Endothelial cell of umbilical vein (primary cell): ENCODE results near the gene KDR. TPM values are rescaled to one million over a fixed set of nuclear protein-coding genes. Genes with fewer than 3 reads are reported as not detected.

Experiments
- BruUV-seq: library from RNA; stranded (reverse); fragments of 400-500 nt; replicated peaks from 2 replicates; lab custom pipeline; 2021; lab: Mats Ljungman, UMichigan
- CTCF ChIA-PET: fragments of 300-600, 350-600 bp; sonication (Branson Sonifier 250); formaldehyde crosslinking; loops from one replicate; lab custom pipeline; 2021; ENCODE audit warnings: antibody characterized with exemption, inconsistent platforms; lab: Charles Lee
- POLR2A ChIA-PET: fragments of 300-600, 350-600 bp; sonication (Branson Sonifier 250); formaldehyde crosslinking; loops from one replicate; lab custom pipeline; 2021; ENCODE audit warnings: antibody characterized with exemption, inconsistent platforms; lab: Charles Lee
- DNase-seq: peaks from one replicate; pipeline ENCODE4 v3.0.0-alpha.2; 2011; ENCODE audit warnings: low read depth, low spot score
- FAIRE-seq: peaks from 2 replicates; lab custom pipeline; 2011; peaks lifted over from hg19 to GRCh38; lab: Jason Lieb, UNC
- H2AFZ ChIP-seq: 2 replicates; pipeline ENCODE4 v1.6.0; 2012; ENCODE audit warnings: low read depth, low read length, control low read depth, inconsistent platforms
- H3K27ac ChIP-seq: 2 replicates; pipeline ENCODE4 v1.5.1; 2011; ENCODE audit warnings: low read depth, mild to moderate bottlenecking, control low read depth, low read length, moderate library complexity; ENCODE audit not compliant: insufficient read depth
- H3K27me3 ChIP-seq, 2 experiments: 2 replicates each; pipeline versions ENCODE4 v1.6.0 to v1.6.1; 2011; ENCODE audit warnings: low read length in 2 of 2, mixed read lengths in 1 of 2; ENCODE audit not compliant: control insufficient read depth in 2 of 2, insufficient read depth in 2 of 2
- H3K36me3 ChIP-seq, 2 experiments: 2 replicates in 1 of 2; 3 replicates in 1 of 2; pipeline ENCODE4 v1.5.1; 2011; ENCODE audit warnings: low read length in 2 of 2, mild to moderate bottlenecking in 1 of 2, moderate library complexity in 1 of 2; ENCODE audit not compliant: control insufficient read depth in 2 of 2, insufficient read depth in 2 of 2; ENCODE audit errors: extremely low read depth in 1 of 2
- H3K4me1 ChIP-seq: 3 replicates; pipeline ENCODE4 v1.5.1; 2011; ENCODE audit warnings: mild to moderate bottlenecking, low read length; ENCODE audit not compliant: control insufficient read depth, insufficient read depth; ENCODE audit errors: extremely low read depth
- H3K4me2 ChIP-seq: 2 replicates; pipeline ENCODE4 v1.6.1; 2011; ENCODE audit warnings: low read length, control low read depth, mixed read lengths; ENCODE audit not compliant: insufficient read depth
- H3K4me3 ChIP-seq, 3 experiments: fragments of 200-600 bp in 1 of 3; sonication (generic), shearing (Covaris generic) in 1 of 3; replicated peaks in 1 of 3; 2 replicates each; pipeline ENCODE4 v1.5.1; 2011 to 2016; ENCODE audit warnings: control low read depth in 3 of 3, low read length in 3 of 3, mild to moderate bottlenecking in 2 of 3, inconsistent platforms in 1 of 3, low read depth in 1 of 3, moderate library complexity in 1 of 3; ENCODE audit not compliant: insufficient read depth in 1 of 3
- H3K79me2 ChIP-seq: 2 replicates; pipeline ENCODE4 v1.6.0; 2012; ENCODE audit warnings: low read length, inconsistent platforms; ENCODE audit not compliant: control insufficient read depth, insufficient read depth
- H3K9ac ChIP-seq: replicated peaks from 2 replicates; pipeline ENCODE3; 2011; ENCODE audit warnings: low read length, control low read depth; ENCODE audit not compliant: insufficient read depth; ENCODE audit errors: extremely low read depth
- H3K9me1 ChIP-seq: replicated peaks from 3 replicates; pipeline ENCODE4 v1.6.0; 2011; ENCODE audit warnings: mild to moderate bottlenecking, low read length; ENCODE audit not compliant: control insufficient read depth, insufficient read depth; ENCODE audit errors: extremely low read depth
- H3K9me3 ChIP-seq: replicated peaks from 2 replicates; pipeline ENCODE4 v1.5.1; 2012; ENCODE audit warnings: low read length, inconsistent platforms; ENCODE audit not compliant: control insufficient read depth, insufficient read depth
- H4K20me1 ChIP-seq: replicated peaks from 2 replicates; pipeline ENCODE3; 2011; ENCODE audit warnings: mild to moderate bottlenecking, low read length; ENCODE audit not compliant: control insufficient read depth, insufficient read depth; ENCODE audit errors: extremely low read depth
- EZH2 ChIP-seq: IDR thresholded peaks from 2 replicates; pipeline ENCODE4 v1.6.1; 2012; ENCODE audit warnings: borderline replicate concordance, low read depth, mild to moderate bottlenecking, moderate library complexity, low read length, inconsistent platforms; ENCODE audit not compliant: severe bottlenecking
- FOS ChIP-seq: IDR thresholded peaks from 2 replicates; pipeline ENCODE4 v1.6.1; 2011; ENCODE audit warnings: mild to moderate bottlenecking, low read length, moderate library complexity, borderline replicate concordance; ENCODE audit not compliant: insufficient read depth
- GATA2 ChIP-seq: IDR thresholded peaks from 2 replicates; pipeline ENCODE4 v1.7.0; 2011; ENCODE audit warnings: low read depth, mild to moderate bottlenecking, moderate library complexity, mixed read lengths, low read length; ENCODE audit not compliant: insufficient read length, insufficient read depth
- JUN ChIP-seq: IDR thresholded peaks from 2 replicates; pipeline ENCODE4 v1.6.1; 2011; ENCODE audit warnings: borderline replicate concordance, low read depth; ENCODE audit not compliant: insufficient read length, insufficient read depth
- MAX ChIP-seq: IDR thresholded peaks from 2 replicates; pipeline ENCODE4 v1.6.1; 2011; ENCODE audit not compliant: insufficient read depth, insufficient read length
- MYC ChIP-seq: IDR thresholded peaks from one replicate; pipeline ENCODE4 v1.6.1; 2011; ENCODE audit warnings: mild to moderate bottlenecking, low read depth, low read length
- POLR2A ChIP-seq: IDR thresholded peaks from 2 replicates; pipeline ENCODE4 v1.6.1; 2012; ENCODE audit warnings: low read depth, mild to moderate bottlenecking, control low read depth, low read length
- POLR2AphosphoS5 ChIP-seq: IDR thresholded peaks from 2 replicates; pipeline ENCODE4 v1.6.1; 2012; ENCODE audit warnings: low read depth, mild to moderate bottlenecking, control low read depth, low read length, moderate library complexity; ENCODE audit not compliant: insufficient read depth
- dilution Hi-C: fragments of 300-500 bp; cut with MboI; formaldehyde crosslinking; loops from one replicate; pipeline ENCODE4 v1.15.0; 2019; ENCODE audit warnings: low sequenced_read_pairs; ENCODE audit not compliant: extremely low pct_ligation_motif_present
- intact Hi-C: fragments of 100-400 bp; cut with micrococcal nuclease; formaldehyde crosslinking; loops from one replicate; pipeline ENCODE4 v1.10.0; 2022
- polyA plus RNA-seq, 4 experiments: library from polyadenylated mRNA; depleted of rRNA in 3 of 4; stranded (reverse) in 3 of 4; unstranded in 1 of 4; fragments of >200 nt; gene quantifications; 2 replicates each; pipeline versions ENCODE4 v1.2.1 to v1.2.3, GENCODE V29; 2011 to 2012; ENCODE audit warnings: missing spikeins in 1 of 4
- total RNA-seq: library from RNA; stranded (reverse); gene quantifications from 2 replicates; pipeline ENCODE4 v1.2.3, GENCODE V29; 2021
- TF ChIP-seq, protein P1 (sequence below), 2 donors: IDR thresholded peaks; 1 replicate in 1 of 2; 2 replicates in 1 of 2; pipeline ENCODE4 v1.5.1; 2011; ENCODE audit warnings: low read length in 2 of 2, mild to moderate bottlenecking in 2 of 2, moderate library complexity in 2 of 2, control low read depth in 1 of 2, inconsistent platforms in 1 of 2, low read depth in 1 of 2; ENCODE audit not compliant: insufficient read depth in 1 of 2; ENCODE audit errors: extremely low read depth in 1 of 2

KDR gene
- total and polyA plus RNA-seq, 2 donors (not counting 3 experiments of a cell fraction or from before 2014, with no cell fraction given): 80.5 to 145 TPM

DNA sequence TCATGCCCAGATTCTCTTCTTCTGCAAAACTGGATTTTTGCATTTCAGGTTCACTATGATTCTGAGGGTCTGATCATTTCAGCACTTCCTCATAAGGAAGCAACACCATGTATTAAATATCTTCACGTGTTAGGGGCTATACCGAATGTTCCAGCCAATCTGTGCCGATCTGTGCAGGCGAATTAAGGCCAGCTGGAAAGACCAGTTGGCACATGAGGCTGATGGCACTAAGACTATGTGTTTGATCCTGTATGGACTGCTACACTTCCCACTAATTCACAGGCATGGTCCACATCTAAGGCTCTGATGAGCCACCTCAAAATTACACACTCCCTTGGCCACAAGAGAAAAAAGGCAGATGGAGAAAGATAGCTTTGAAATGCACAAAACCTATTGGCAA, 28.8 kb downstream of the KDR start:
- POLR2A ChIA-PET: no interaction called here
- dilution Hi-C loops: no loop called here
- FAIRE-seq: no peak

More for the DNA sequence above, 28.8 kb downstream of the KDR start:
- DNase-seq: no peak
- Histone ChIP-seq H3K36me3 (peaks cover 55 to 66% of the 10 kb centered on the region in 2 experiments), H3K4me2 (no peak overlapping the region), H3K9me1 (no peaks in the 10 kb centered on the region), H3K4me3 (no peak overlapping the region), H3K9ac (no peak overlapping the region), H3K79me2 (no peaks in the 10 kb centered on the region), H3K4me1 (peaks cover 8% of the 10 kb centered on the region), H3K9me3 (no peaks in the 10 kb centered on the region), H3K27ac (no peak overlapping the region), H4K20me1 (no peaks in the 10 kb centered on the region), H3K27me3 (no peaks in the 10 kb centered on the region), H2AFZ (no peak overlapping the region)
- intact Hi-C loops: loop anchor here (5.0 kb wide), 1 partner anchor 641 kb away; no protein-coding TSS in a partner anchor
- CTCF ChIA-PET: interaction anchor here (1.0 to 1.5 kb wide), 2 partner anchors 88 to 125 kb away, joined by 3 read pairs; no protein-coding TSS in a partner anchor
- TF ChIP-seq MYC (no peak), EZH2 (no peak), MAX (no peak), FOS (no peak), POLR2A (no peak), JUN (no peak), GATA2 (no peak), POLR2AphosphoS5 (no peak)
- TF ChIP-seq, protein P1, sequence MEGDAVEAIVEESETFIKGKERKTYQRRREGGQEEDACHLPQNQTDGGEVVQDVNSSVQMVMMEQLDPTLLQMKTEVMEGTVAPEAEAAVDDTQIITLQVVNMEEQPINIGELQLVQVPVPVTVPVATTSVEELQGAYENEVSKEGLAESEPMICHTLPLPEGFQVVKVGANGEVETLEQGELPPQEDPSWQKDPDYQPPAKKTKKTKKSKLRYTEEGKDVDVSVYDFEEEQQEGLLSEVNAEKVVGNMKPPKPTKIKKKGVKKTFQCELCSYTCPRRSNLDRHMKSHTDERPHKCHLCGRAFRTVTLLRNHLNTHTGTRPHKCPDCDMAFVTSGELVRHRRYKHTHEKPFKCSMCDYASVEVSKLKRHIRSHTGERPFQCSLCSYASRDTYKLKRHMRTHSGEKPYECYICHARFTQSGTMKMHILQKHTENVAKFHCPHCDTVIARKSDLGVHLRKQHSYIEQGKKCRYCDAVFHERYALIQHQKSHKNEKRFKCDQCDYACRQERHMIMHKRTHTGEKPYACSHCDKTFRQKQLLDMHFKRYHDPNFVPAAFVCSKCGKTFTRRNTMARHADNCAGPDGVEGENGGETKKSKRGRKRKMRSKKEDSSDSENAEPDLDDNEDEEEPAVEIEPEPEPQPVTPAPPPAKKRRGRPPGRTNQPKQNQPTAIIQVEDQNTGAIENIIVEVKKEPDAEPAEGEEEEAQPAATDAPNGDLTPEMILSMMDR (IDR thresholded peaks at IDR 0.05; ENCODE audit: extremely low read depth in 1 of 2, insufficient read depth in 1 of 2, low read depth in 1 of 2, low read length in 2 of 2): no peak
- BruUV-seq: no TSS peak
